Cardiac fibroblast (primary cell): ENCODE data around the gene PTGES2.

ENCODE experiments used
- DNase-seq, 2 donors: peaks; one replicate each; pipeline versions ENCODE4 v3.0.0 to v3.0.0-alpha.2; 2010; ENCODE audit warnings: low read depth in 2 of 2
- H3K4me3 ChIP-seq, 2 donors: replicated peaks in 1 of 2; 1 replicate in 1 of 2; 2 replicates in 1 of 2; pipeline ENCODE4 v1.5.1; 2011; ENCODE audit warnings: low read depth in 2 of 2, low read length in 2 of 2, mild to moderate bottlenecking in 2 of 2, moderate library complexity in 1 of 2
- CTCF ChIP-seq: IDR thresholded peaks from one replicate; pipeline ENCODE4 v1.5.1; 2011; ENCODE audit warnings: low read depth, mild to moderate bottlenecking, low read length, inconsistent platforms

The PTGES2 gene

DNA sequence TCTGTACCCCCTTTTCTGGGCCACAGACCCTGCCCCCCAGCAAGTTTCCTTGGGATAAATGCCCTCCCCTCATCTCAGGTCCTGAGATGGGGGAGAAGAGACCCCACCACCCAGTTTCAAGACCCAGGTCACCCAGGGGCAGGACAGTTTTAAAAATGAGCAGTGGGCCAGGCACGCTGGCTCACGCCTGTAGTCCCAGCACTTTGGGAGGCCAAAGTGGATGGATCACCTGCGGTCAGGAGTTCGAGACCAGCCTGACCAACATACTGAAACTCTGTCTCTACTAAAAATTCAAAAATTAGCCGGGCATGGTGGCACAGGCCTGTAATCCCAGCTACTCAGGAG lies 6.1 kb downstream of the PTGES2 start:
- H3K4me3 ChIP-seq = no peak overlapping the region
- no peak for DNase-seq
- TF ChIP-seq CTCF = no peak

DNA sequence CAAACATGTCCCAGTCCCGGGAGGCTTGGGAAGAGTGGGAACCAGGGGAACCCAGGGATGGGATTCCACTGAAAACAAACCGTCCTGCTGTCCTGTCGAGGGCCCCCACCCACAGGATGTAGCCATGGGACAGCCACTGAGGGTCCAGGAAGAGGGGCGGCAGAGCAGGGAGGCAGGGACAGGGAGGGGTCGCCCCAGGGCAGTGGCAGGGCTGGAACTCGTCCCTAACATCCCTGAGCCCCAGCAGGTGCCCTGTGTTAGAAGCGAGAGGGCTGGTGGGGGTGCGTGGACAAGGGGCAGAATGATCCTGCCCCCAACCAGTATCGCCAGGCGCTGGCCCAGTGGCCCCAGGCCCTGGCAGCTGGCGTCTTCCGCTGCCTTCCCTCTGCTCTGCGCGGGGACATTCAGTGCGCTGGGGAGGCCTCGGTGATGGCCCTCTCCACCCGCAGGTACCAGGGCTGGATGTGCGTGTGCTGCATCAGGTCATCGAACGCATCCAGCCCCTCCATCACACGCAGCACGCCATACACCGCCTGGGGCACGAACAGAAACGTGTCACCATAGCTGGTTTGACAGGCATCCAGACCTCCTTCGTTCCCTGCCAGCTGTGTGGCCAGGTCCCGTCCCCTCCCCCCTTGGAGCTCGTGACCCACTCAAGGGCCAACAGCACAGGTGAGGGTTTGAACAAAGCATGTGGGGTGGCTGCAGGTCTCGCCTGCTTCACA lies 6.6 kb downstream of the PTGES2 start:
- TF ChIP-seq CTCF = no peak
- H3K4me3 ChIP-seq = no peak overlapping the region
- DNase-seq = no peak

- no peak for DNase-seq
- TF ChIP-seq CTCF = no peak
These were observed 7.3 kb downstream of the PTGES2 start for GRCh38 chr9:128120061-128120740.

GRCh38 chr9:128118971-128119665 lies 8.4 kb downstream of the PTGES2 start:
- DNase-seq = no peak
- H3K4me3 ChIP-seq = no peak overlapping the region
- TF ChIP-seq CTCF = no peak

More at GRCh38 chr9:128120061-128120740, 7.3 kb downstream of the PTGES2 start:
- H3K4me3 ChIP-seq = no peak overlapping the region

- no peak overlapping the region for H3K4me3 ChIP-seq
- TF ChIP-seq CTCF = no peak
- DNase-seq = no peak
These were observed 9.1 kb downstream of the PTGES2 start for GRCh38 chr9:128118472-128118857.

DNA sequence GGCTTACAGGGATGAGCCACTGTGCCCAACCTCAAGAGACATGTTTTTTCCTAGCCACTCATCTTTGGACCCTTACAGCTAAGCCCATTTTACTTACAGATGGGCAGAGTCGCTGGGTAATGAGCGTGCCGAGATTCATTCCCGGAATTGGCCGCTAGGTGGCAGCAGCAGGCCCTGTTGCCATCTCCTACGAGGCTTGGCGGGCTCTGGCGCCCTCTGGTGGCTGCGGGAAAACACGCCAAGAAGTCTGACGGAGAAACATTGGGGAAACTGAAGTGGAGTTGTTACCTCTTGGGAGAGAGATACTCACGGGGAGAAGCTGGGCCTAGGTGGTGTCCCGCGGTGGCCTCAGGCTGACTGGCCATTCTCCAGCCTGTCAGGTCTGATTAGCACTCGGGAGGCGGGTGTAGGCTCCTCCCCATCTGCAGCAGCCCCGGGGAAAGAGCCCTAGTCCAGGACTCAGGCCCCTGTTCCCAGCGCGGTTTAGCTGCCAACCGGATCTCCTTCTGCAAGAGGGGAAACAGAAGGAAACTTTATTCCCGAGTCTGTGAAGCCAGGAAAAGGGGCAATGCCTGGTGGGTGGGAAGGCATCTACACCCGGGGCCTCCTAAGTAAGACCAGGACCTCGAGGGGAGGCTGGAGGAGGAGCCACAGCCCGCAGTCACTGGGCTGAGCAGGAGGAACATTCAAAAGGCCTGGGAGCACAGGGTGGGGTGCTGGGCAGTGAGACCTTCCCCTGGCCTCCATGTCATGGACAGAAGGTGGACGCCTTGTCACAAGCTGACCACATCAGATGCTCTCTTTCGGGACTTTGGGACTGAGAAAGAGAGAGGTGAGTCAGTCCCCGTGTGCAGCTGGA lies 9.7 kb downstream of the PTGES2 start:
- no peak overlapping the region for H3K4me3 ChIP-seq
- TF ChIP-seq CTCF = peak; percentile 100
- peak; percentile 91 to 92 for DNase-seq
